IPS-15b (cell line): ENCODE results near the gene TSG101.

ENCODE experiments used
- H3K27me3 ChIP-seq: one replicate; pipeline ENCODE4 v1.6.1; 2013; ENCODE audit warnings: low read length; ENCODE audit not compliant: control insufficient read depth, insufficient read depth
- H3K36me3 ChIP-seq: one replicate; pipeline ENCODE4 v1.6.1; 2013; ENCODE audit warnings: low read length; ENCODE audit not compliant: control insufficient read depth, insufficient read depth
- H3K4me1 ChIP-seq: one replicate; pipeline ENCODE4 v1.6.1; 2013; ENCODE audit warnings: mild to moderate bottlenecking, low read length; ENCODE audit not compliant: control insufficient read depth, insufficient read depth
- H3K4me3 ChIP-seq: one replicate; pipeline ENCODE4 v1.5.1; 2013; ENCODE audit warnings: low read depth, low read length
- H3K9ac ChIP-seq: one replicate; pipeline ENCODE4 v1.6.1; 2013; ENCODE audit warnings: low read depth, mild to moderate bottlenecking, low read length
- H3K9me3 ChIP-seq: one replicate; pipeline ENCODE4 v1.6.1; 2013; ENCODE audit warnings: mild to moderate bottlenecking, low read length; ENCODE audit not compliant: control insufficient read depth, insufficient read depth

TSG101 gene

GRCh38 chr11:18492888-18493287, 33.9 kb downstream of the TSG101 start:
- no peaks in the 10 kb centered on the region for H3K27me3 ChIP-seq
- H3K9me3 ChIP-seq: no peaks in the 10 kb centered on the region
- H3K36me3 ChIP-seq: no peaks in the 10 kb centered on the region
- H3K9ac ChIP-seq: no peak overlapping the region
- H3K4me3 ChIP-seq: no peak overlapping the region
- no peaks in the 10 kb centered on the region for H3K4me1 ChIP-seq

DNA sequence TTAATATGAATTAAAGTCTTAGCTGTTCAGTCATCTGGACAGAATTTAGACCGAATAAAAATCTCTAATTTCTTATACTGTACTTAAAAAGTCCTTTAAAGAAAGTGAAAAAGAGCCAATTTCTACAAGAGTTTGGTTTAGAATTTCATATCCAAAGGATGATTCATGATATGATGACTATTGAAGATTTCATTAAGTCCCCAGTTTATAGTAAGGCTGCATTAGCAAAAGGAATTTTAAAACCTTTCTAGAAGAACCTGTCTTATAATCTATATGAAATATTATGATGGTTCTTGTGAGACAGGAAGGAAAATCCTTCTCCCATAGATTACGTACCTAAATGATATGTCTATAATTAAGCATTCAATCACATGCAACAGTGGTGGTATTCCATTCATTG, 34.8 kb downstream of the TSG101 start:
- Histone ChIP-seq H3K4me3 (no peak overlapping the region), H3K27me3 (no peaks in the 10 kb centered on the region), H3K9me3 (no peaks in the 10 kb centered on the region), H3K4me1 (no peaks in the 10 kb centered on the region), H3K9ac (no peak overlapping the region), H3K36me3 (no peaks in the 10 kb centered on the region)

DNA sequence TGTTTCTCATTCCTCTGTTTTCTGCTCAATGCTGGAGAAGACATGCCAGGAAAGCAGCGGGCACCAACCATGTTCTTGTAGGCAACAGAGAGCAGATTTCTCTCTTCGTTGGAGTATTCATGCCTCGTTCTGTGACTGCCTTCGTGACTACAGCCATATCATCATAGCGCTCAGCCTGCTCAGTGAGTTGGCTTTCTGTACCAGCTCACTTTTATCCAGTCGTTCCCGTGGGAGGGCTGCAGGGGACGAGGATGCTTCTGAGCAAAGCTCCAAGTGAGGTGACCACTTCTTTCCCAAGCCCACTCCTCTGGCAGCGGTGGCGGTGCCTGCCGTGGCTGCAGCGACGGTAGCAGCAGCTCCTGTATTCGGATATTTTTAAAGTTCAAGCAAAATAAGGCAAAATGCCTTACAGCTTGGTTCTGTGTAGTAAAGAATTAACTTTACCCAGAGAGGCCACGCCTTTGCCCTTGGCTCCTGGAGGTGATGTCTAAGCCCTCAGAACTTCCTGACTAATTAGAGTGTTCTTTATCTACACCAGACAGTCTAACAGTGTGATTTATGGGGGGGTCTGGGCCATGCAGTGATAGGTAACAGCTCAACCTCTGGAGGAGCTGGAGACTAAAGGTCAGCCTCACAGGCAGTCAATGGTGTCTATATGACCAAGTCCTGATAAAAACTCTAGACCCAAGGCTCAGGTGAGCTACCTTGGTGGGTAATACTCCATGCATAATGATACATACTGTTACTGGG, 35.8 kb downstream of the TSG101 start:
- Histone ChIP-seq H3K4me3 (no peak overlapping the region), H3K36me3 (no peaks in the 10 kb centered on the region), H3K9ac (no peak overlapping the region)

GRCh38 chr11:18490319-18490718, 36.4 kb downstream of the TSG101 start:
- H3K27me3 ChIP-seq: no peaks in the 10 kb centered on the region
- no peak overlapping the region for H3K4me3 ChIP-seq
- no peaks in the 10 kb centered on the region for H3K4me1 ChIP-seq
- H3K9me3 ChIP-seq: no peaks in the 10 kb centered on the region
- no peaks in the 10 kb centered on the region for H3K36me3 ChIP-seq
- H3K9ac ChIP-seq: no peak overlapping the region

More for the DNA sequence above, 35.8 kb downstream of the TSG101 start:
- Histone ChIP-seq H3K4me1 (no peaks in the 10 kb centered on the region), H3K27me3 (no peaks in the 10 kb centered on the region), H3K9me3 (no peaks in the 10 kb centered on the region)

- Histone ChIP-seq H3K9me3 (no peaks in the 10 kb centered on the region), H3K9ac (no peak overlapping the region), H3K4me3 (no peak overlapping the region), H3K27me3 (no peaks in the 10 kb centered on the region), H3K36me3 (peaks cover 8% of the 10 kb centered on the region), H3K4me1 (no peaks in the 10 kb centered on the region)
Measured at GRCh38 chr11:18485913-18486528, 40.7 kb downstream of the TSG101 start.

GRCh38 chr11:18479063-18479462, 47.7 kb downstream of the TSG101 start:
- peaks cover 8% of the 10 kb centered on the region for H3K36me3 ChIP-seq
- no peak overlapping the region for H3K4me3 ChIP-seq
- no peak overlapping the region for H3K9ac ChIP-seq
- H3K9me3 ChIP-seq: no peaks in the 10 kb centered on the region
- no peaks in the 10 kb centered on the region for H3K4me1 ChIP-seq
- H3K27me3 ChIP-seq: no peaks in the 10 kb centered on the region

DNA sequence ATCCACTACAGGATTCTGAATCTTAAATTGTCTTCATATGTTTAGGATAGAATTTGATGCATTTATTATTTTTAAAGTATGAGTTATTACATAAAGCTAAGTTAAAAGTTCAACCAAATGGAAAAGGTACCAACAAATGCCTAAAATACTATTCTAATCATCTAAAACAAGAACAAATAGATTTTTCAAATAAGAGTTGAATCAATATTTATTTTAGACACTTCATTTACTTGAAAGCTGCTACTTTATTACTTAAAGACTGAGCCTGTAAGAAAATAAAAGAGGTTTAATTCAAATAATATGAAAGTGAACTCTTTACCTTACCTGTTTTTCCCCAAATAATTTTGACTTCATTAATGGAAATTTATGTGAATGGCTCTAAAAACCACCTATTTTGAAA, 54.2 kb downstream of the TSG101 start:
- no peaks in the 10 kb centered on the region for H3K4me1 ChIP-seq
- H3K36me3 ChIP-seq: no peaks in the 10 kb centered on the region

GRCh38 chr11:18471995-18472394, 54.7 kb downstream of the TSG101 start:
- no peaks in the 10 kb centered on the region for H3K9me3 ChIP-seq
- no peaks in the 10 kb centered on the region for H3K36me3 ChIP-seq
- H3K4me1 ChIP-seq: no peaks in the 10 kb centered on the region
- no peak overlapping the region for H3K9ac ChIP-seq
- H3K27me3 ChIP-seq: no peaks in the 10 kb centered on the region
- no peak overlapping the region for H3K4me3 ChIP-seq

More for the DNA sequence above, 54.2 kb downstream of the TSG101 start:
- Histone ChIP-seq H3K9me3 (no peaks in the 10 kb centered on the region), H3K27me3 (no peaks in the 10 kb centered on the region), H3K4me3 (no peak overlapping the region), H3K9ac (no peak overlapping the region)

GRCh38 chr11:18468961-18469360, 57.8 kb downstream of the TSG101 start:
- H3K4me1 ChIP-seq: no peaks in the 10 kb centered on the region
- H3K9me3 ChIP-seq: no peaks in the 10 kb centered on the region

DNA sequence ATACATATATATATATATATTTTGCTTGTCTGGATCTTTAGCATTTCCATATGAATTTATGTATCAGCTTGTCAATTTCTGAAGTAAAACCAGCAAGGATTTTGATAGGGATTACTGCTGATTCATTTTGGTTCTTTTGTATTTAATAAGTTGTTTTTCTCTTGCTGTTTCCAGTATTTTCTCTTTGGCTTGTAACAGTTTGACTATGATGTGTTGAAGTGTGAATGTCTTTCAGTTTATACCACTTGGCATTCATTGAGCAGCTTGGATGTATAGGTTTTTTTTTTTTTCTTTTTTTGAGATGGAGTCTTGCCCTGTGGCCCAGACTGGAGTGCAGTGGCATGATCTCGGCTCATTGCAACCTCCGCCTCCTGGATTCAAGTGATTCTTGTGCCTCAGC, 58.7 kb downstream of the TSG101 start:
- Histone ChIP-seq H3K27me3 (no peaks in the 10 kb centered on the region), H3K4me1 (no peaks in the 10 kb centered on the region), H3K9ac (no peak overlapping the region), H3K4me3 (no peak overlapping the region), H3K36me3 (no peaks in the 10 kb centered on the region), H3K9me3 (no peaks in the 10 kb centered on the region)

More at GRCh38 chr11:18468961-18469360, 57.8 kb downstream of the TSG101 start:
- Histone ChIP-seq H3K27me3 (no peaks in the 10 kb centered on the region), H3K36me3 (no peaks in the 10 kb centered on the region), H3K4me3 (no peak overlapping the region), H3K9ac (no peak overlapping the region)

DNA sequence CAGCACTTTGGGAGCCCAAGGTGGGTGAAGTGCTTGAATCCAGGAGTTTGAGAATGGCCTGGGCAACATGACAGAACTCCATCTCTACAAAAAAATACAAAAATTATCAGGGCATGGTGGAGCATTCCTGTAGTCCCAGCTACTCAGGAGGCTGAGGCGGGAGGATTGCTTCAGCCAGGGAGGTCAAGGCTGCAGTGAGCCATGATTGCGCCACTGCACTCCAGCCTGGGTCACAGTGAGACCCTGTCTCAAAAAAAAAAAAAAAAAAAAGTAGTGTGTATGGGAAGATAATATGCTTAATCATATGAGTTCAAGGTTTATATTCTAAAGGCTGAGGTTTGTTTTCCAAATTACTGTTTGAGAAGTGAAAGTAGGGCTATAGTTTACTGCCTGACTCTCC, 60.3 kb downstream of the TSG101 start:
- Histone ChIP-seq H3K27me3 (no peaks in the 10 kb centered on the region), H3K36me3 (no peaks in the 10 kb centered on the region), H3K9me3 (no peaks in the 10 kb centered on the region), H3K4me3 (no peak overlapping the region), H3K4me1 (no peaks in the 10 kb centered on the region), H3K9ac (no peak overlapping the region)

DNA sequence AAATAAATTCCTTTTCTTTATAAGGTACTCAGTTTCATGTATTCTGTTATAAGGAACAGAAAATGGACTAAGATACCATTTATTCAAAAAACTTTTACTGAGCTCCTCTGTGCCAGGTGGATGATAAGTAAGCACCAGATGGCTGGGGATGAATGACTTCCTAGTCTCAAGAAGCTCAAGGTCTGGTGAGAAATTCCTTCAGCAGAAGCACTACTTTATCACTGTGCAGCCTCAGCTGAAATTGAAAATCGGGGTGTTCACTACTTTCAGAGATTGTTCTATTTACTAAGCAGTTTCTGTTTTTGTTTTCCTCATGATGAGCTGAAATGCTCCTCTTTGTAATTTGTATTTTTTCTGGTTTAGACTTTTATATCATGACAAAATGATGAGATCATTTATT, 63.3 kb downstream of the TSG101 start:
- Histone ChIP-seq H3K9ac (no peak overlapping the region), H3K27me3 (peaks cover 2% of the 10 kb centered on the region), H3K4me3 (no peak overlapping the region), H3K4me1 (no peaks in the 10 kb centered on the region), H3K36me3 (no peaks in the 10 kb centered on the region), H3K9me3 (no peaks in the 10 kb centered on the region)
